AG10803 (cell line): ENCODE measurements around the gene SLC7A1.
A peak's percentile ranks its signal among the peaks of the same experiment; 100 is the strongest.

ENCODE experiments used
- DNase-seq: peaks from one replicate; pipeline ENCODE4 v3.0.0; 2010; ENCODE audit warnings: low read depth
- H3K4me3 ChIP-seq: 2 replicates; pipeline ENCODE4 v1.5.1; 2011; ENCODE audit warnings: mild to moderate bottlenecking, low read length, control low read depth
- CTCF ChIP-seq: conservative IDR thresholded peaks from 2 replicates; pipeline ENCODE4 v1.5.1; 2011; ENCODE audit warnings: mild to moderate bottlenecking, low read length, control low read depth, inconsistent platforms

SLC7A1 gene

GRCh38 chr13:29539856-29540255 is 55.6 kb downstream of the SLC7A1 start:
- no peak for DNase-seq
- no peak overlapping the region for H3K4me3 ChIP-seq
- no peak for TF ChIP-seq CTCF

GRCh38 chr13:29538652-29539040 is 56.8 kb downstream of the SLC7A1 start:
- no peak overlapping the region for H3K4me3 ChIP-seq
- TF ChIP-seq CTCF: no peak
- peak; percentile 60 for DNase-seq

GRCh38 chr13:29537736-29538651 is 57.5 kb downstream of the SLC7A1 start:
- DNase-seq: peak; percentile 59
- H3K4me3 ChIP-seq: no peak overlapping the region
- TF ChIP-seq CTCF: no peak

- TF ChIP-seq CTCF: no peak
- DNase-seq: no peak
- H3K4me3 ChIP-seq: no peak overlapping the region
Observed at GRCh38 chr13:29536853-29537252, 58.6 kb downstream of the SLC7A1 start.

GRCh38 chr13:29535663-29536655 is 59.5 kb downstream of the SLC7A1 start:
- no peak for DNase-seq
- H3K4me3 ChIP-seq: no peak overlapping the region
- TF ChIP-seq CTCF: no peak

- no peak overlapping the region for H3K4me3 ChIP-seq
- TF ChIP-seq CTCF: no peak
- no peak for DNase-seq
Observed at GRCh38 chr13:29534083-29534482, 61.4 kb downstream of the SLC7A1 start.
